NCI-H146 treated with DMSO at 0.1 percent for 48 hours (cell line): ENCODE results near the gene SEMA4D.

Source experiments
- DNase-seq: peaks from one replicate; lab custom pipeline; 2025; ENCODE audit not compliant: unreplicated experiment; lab: John Stamatoyannopoulos, UW

Gene SEMA4D

DNA sequence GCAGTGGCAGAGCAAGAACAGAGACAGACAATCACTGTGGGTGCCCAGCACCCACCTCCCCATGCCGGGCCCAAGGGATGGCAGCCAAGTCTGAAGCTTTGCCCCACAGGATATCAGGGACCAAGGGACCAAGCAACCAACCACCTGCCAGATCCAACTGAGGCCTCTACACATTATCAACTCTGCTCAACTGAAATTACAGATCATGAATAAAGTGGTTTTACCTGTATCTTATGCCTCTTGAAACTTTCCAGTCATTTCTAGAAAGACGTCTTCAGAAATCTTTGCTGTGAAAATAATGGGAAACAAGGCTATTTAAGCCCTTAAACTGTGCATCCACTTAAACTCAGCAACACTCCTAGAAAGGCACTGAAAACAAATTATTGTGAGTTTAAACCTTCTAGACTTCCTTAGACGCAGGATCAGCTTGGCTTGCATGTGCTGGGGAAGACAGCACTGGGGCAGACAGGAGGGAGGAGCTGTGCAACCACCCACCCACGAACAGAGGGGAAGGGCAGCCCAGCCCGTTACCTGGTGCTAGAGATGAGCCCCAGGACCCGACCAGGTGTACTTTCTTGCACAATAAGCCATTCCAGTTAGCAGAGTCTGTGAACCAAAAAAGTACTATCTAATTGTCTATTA, 80.0 kb downstream of the SEMA4D start:
- no peak for DNase-seq

DNA sequence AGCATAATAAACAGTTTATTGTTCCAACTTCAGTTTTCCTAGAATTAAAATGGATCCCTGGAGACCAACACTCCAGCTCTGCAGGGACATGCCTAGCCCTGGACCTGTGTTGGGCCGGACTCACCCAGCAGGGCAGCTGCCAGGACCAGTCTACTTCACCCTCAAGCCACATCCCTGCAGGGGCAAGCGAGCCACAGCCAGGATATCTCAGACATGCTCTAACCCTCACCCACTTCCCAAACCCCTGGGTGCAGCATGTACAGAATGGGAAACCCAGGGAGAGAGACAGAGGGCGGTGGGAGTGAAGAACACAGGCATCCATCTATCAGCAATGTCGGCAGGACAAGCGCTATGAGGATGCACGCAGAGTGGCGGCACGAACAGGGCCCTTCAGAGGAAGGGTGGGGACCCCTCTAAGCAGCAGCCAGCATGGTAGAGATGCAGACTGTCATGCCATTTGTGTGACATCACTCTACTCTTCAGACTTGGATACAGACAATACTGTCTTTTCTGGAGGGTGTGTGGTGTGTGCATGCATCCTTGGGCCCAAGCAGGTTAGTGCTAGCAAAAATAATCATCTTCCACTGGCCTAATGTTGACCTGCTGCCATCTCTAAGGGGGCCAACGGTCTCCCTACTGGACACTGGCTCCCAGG, 83.1 kb downstream of the SEMA4D start:
- no peak for DNase-seq

DNA sequence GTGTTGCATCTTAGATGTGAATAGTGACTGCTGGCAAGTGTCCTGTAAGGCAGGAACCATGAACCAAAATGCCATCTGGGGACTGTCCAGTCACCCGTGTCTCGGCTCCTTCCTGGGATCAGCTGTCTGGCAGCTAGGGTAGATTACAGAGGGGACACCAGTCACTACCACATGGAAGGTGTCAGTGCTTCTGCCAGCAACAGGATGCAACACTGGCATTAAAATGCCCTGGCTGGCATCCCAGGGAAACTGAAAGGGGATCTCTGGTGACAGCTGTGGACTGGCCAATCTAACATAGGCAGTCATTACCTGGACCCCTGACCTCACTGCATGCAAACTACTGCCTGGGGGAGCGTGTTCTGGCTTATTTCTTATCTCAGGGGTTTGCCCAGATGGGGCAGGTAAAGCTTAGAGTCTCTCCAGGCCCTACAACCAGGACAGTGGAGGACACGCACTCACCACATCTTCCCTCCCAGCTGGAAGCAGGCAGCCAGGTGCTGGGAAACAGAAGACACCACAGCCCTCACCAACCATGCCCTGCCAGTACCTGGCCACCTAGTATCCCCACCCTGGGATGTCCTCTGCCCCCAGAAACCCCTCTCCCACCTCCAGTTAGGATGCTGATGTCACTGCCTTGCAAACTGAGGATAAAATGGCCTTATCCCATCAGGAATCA, 83.8 kb downstream of the SEMA4D start:
- DNase-seq = no peak

DNA sequence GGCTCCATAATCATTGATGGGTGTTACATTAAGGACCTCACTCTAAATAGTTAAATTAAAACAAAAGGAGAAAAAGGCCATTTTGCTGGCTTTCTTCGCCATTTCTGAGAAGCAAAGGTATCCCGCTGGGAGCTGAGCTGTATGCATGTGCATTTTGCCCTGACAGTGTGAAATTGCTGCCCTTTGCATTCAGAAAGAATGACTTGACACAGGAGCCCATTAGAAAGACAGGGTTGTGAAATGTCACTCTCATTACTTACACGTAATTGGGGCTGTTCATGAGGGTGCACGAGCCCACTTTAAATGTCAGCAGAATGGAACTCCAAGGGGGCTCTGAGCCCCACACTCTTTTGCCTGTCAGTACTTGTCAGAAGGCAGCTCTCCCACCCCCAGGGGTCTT, 85.0 kb downstream of the SEMA4D start:
- no peak for DNase-seq

DNA sequence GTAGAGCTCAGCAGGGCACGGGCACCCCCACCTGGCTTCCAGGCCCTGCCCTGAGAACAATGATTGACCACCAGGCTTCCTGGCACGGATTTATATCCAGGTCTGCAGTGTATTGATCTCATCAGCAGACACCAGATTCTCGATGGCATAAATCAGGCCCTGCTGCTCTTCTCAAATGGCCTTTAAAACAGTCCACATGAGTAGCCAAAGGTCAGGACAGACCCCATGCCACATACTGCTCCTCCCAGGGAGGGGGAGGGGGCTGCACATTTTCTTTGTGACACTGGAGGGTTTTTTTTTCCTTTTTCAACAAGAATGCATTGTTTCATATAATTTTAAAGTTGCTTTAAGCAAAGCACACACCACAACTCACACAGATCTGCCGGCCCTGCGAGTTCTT, 85.4 kb downstream of the SEMA4D start:
- DNase-seq = no peak

DNA sequence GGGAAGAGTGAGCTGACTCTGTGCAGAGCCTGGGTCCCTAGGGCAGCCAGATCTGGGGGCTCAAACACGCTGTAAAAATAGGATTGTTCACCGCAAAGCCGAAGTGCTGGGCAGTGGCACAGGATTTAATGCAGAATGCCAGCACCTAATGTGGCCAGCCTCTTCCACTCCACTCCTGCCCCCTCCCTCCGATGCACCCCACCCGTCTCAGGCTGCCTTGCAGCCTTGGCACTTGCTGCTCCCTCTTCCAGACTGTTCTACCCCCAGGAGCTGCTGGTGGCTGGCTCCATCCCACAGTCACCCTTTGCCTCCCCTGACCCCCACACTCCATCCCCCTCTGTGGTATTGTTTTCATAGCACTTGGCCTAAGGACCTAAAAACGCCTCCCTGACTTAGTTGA, 86.2 kb downstream of the SEMA4D start:
- DNase-seq = no peak

DNA sequence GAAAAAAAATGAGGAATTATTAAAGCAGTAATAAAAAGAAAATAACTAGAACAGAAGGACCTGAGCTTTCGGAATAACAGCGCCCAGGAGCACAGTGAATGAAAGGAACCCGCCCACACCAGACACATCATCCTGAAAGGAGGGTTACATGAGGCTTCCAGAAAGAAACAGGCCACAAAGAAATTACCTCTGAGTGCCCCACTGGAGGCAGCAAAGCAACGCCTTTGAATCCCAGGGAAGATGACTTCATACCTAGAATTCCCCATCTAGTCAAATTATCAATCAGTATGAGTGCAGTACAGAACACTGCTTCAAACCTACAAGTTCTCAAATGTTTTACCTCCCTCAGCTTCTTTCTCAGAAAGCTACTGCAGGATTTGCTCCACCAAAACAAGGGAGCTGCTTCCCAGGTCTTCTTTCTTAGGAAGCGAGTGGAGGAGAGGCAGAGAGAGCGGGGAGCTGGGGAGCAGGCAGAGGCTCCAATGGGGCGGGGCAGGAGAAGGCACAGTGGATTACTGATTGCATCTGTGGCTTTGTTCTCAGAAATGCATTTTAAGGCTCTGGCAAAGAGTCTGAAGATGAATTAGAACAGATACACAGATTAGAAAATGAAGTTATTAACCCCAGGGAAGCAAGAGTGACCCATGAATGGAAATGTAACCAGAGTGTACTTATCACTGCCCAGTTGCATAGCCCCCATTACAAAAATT, 87.1 kb downstream of the SEMA4D start:
- no peak for DNase-seq

DNA sequence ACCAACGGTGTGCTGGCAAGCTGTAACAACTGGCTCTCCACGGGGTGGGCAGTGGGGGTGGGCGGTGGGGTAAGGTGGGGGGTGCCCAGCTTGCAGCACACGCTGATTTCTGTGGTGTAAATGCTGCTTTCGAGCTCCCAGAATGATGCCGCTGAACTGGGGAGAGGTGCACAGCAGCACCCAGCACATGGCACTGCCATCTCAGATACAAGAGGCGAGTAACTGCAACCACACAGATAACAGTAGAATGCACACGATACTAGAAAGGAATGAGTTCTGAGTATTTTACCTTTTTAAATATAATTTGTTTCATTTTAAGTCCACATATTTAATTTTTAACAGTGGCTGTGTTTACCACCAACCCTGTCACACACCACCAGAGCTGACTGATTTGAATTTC, 87.9 kb downstream of the SEMA4D start:
- DNase-seq = no peak

DNA sequence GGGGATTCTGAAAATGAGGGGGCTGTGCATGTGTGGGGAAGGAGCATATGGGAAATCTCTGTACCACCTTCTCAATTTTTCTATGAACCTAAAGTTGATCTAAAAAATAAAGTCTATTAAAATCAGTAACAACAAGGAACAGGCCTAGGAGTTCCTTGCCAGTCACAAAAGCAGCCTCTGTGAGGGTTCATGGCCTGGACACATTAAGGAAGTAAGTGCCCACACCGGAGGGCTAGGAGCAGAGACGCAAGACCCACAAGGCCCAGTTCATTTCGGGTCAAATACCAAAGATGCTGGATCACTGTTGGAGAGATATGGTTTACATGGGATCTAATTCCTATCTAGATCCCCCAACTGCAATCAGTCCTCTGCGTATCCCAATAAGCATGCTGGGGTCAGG, 88.4 kb downstream of the SEMA4D start:
- no peak for DNase-seq

DNA sequence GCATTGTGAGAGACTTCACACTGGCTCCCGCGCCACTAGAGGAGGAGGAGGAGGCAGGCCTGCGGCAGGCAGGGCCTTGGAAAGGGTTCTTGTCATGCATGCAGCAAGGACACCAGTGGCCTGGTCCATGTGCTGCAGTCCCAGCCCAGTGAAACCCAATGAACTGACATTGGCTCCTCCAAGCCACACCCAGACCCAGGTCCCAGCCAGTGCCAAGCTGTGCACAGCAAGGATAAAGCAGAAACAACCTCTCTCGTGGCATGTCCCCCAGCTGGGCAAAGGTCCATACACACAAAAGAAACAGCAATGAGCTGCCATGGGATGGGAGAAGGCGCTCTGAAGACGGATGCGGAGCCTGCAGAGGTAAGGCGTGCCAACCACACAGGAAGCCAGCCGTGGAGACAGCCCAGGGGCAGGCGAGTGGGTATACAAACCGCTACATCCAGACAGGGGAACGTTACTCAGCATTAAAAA, 89.2 kb downstream of the SEMA4D start:
- no peak for DNase-seq

DNA sequence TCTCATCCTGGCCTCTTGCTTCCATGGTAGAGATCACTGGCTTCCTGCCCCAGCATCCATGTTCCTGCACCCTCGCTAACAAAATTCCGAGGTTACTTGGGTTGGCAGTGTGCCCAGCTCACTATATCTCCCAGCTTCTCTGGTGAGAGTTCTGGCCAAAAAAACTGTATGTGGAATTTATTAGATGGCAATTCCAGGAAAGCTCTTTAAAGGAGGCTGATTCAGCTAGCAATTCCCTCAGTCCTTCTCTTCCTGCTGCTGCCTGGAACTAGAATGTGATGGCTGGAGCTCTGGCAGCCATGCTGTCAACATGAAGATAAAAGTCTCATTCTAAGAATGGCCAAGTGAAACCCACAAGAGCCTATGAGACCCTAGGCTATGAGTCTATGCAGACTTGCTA, 90.8 kb downstream of the SEMA4D start:
- no peak for DNase-seq

DNA sequence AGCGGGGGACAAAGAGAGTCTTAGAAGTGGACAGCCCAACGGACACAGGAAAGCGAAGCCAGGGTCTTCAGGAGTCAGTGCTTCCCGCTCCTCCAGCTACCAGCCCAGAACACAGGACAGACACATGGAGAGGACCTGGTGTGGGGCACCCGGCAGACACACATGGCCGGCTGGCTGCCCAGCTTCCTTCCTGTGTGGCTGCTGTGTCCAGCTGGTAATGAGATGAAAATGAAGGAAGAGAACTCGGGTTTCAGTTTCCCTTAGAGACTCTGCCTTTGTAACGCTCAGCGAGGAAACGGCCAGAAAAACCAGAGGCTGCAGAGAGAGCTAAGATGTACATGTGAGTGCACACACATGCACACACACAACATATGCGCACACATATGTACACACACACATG, 92.1 kb downstream of the SEMA4D start:
- DNase-seq = no peak

DNA sequence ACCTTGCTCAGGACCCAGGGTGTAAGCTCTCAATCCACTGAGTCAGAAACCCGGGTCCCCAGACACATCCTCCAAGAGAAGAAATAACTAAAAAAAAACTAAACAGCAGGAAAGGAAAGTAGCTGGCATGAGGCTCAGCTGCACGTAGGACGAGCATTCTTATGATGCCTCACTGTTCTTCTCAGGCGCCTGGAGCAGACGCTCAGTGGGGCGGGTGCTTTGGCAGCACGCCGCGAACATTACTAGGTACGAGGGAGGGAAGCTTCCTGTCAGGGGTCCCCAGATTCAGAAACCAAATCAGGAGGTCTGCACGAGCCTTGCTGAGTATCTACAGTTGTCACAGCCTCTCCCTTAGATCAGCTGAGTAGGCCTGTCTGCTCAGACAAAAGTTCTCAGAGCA, 93.8 kb downstream of the SEMA4D start:
- no peak for DNase-seq

DNA sequence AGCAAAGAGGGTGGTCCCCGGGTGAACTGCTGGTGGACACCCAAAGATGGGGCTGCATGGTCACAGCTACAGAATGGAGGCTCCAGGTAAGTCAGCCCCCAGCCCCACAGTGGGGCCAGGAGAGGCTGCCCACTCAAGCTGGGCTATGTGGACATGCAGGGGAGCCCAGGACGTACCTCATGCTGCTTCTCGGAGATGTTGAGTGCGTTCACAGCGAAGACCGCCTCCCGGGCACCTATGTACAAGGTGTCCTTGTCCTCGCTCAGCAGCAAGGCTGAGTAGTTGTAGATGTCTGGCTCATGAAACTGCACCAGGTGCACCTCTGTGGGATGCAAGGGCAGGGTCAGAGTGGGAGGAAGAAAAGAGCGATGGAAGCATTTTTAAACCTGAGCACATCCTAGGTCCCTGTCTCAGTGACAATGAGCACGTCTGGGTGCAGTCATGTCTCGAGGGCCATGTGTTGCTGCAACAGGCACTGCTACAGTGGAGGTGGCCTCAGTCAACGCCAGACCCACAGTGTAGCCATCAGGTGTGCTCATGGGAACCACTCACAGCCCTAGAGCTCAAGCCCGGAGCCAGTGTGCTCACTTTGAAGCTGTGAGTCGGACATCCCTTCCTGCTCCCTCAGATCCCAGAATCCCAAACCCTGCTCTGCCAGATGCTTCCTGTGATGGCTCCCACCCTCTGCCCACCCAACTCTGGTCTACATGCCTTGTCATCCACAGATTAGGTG, 95.1 kb downstream of the SEMA4D start:
- DNase-seq = no peak

DNA sequence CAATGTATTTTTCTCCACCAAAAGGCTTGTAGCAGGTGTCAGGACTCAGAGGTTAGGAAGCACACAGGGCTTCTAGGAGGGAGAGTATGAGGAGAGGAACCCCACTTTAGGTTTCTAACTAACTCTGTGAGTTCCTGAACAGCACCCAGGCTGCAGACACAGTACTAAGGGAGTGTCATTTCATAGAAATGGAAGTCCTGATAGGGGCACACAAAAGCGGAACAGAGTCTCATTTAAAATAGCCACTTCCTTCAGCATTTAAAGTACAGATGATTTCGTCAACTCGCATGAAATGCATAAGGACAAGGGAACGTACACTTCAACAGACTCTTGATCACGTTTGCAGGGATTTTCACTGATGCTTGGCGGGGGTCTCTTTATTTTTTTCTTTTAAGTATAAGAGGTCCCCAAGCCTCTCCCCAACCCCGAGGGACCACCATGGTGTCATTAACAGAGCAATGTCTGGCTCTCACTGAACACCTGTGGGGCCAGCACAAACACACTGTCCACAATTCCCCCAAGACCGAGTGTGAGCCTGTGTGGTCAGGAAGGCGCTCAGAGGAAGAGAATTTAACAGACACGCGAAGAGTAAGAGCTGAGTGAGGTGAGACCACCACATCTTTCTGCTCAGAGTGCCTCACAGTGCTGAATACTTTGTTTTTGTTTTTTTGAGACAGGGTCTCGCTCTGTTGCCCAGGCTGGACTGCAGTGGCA, 97.4 kb downstream of the SEMA4D start:
- DNase-seq = no peak

DNA sequence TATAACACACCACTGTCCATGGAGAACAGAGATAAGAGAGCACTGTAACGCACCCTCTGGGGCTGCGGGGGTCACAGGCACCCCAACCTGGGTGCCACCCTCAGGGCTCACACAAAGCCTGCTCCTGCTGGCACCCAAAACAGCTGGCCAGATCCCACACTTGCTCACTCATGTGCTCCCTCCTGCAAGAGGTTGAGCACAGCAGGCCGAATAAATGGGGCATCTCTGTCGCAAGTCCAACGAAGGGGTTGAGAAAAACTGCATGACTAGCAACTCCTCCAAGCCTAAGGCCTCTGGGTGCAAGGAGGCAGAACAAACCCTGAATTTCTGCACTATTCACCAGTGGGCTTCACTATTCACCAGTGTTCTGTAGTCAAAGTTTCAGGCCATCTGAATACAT, 99.3 kb downstream of the SEMA4D start:
- DNase-seq = no peak

DNA sequence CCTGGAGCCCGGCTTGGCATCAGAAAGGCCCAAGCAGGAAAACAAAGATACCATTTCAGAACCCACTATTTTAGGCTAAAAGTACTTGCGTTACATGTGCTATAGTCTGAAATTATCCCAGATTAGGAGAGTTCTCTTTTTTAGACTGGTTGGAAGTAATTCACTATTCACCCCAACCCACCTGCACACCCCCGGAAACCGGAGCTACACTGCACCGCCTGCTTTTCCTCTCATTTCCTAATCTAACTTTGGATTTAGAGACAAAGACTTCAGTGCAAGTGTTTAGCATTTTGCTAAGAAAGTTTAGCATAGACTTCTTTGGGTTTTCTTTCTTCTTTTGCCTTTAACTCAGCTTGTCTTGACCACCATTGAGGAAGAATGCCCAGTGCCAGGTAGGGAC, 100.4 kb downstream of the SEMA4D start:
- DNase-seq = no peak

DNA sequence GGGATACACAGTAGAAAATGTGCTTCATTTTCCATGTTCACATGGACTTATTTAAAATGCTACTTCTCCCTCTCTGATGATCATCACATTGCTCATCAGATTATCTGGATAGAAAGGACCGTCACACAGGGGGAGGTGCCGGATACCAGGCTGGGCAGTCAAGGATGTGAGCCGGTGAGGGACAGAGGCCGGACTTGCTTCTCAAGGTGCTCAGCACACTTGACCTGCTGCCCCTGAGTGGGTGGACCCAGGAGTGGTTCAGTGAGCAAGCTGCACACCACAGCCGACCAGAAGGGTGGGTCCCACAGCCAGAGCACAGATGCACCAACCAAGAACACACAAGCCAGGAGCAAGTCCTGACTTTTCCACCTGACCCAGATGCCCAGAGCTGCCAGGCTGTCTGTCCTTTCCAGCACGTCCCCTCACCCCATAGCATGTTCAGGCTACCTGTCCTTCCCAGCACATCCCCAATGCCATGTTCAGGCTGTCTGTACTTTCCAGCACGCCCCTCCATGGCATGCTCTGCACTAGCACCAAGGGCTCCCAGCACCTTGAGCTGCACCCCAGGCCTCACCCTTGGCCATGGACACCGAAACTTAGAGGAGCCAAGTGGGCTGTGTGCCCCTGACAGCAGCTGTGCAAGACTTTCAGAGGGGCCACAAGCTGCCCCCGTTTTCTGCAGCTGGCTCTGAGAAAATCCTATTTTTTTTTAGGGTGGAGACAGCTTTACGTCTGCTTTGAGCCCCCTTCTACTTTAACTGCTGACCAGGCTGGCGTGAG, 101.8 kb downstream of the SEMA4D start:
- DNase-seq = no peak

DNA sequence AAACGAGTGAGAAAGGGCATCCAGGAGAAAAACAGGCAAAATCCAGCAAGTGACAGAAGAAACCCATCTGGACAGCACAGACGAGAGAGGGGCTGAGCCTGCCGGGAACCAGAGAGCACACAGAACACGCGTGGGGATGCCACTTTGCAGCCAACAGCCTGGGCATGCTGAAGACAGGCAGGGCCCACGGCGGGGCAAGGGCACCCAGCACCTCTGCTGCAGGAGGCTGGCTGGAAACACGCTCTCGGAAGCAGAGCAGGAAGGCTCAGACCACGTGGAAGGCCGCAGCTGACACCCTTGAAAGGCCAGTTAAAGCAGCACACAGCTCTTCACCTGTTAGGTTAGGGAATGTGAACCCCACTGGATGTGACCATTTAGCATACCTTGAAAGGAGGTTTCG, 103.5 kb downstream of the SEMA4D start:
- no peak for DNase-seq

DNA sequence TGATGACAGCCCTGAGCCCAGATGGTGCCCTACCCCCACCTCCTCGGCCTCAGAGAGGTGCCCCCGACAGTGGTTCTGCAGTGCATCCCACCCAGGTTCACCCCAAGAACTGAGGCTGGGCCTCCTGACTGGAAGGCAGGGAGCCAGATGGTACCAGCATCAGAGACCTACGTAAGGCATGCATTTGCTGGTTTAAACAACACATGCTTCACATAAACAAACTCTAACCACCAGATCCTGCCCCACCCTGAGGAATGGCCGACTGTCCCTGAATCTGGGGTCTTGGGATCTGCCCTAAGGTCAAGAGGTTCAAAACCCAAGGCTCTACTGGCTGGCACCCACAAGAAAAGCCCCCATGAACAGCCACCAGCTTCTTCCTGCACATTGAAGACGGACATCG, 106.3 kb downstream of the SEMA4D start:
- no peak for DNase-seq
